ENCODE results near the gene NAA38.

Gene NAA38

GRCh38 chr17:7818026-7818425 is 39.3 kb downstream of the NAA38 start:
- H3K36me3 ChIP-seq (ENCODE audit: insufficient read depth, low read length) = no peaks in the 10 kb centered on the region
- H3K27ac ChIP-seq (ENCODE audit: low read depth, low read length, poor library complexity, severe bottlenecking) = no peak overlapping the region
- no peaks in the 10 kb centered on the region for H3K79me2 ChIP-seq (ENCODE audit: insufficient read depth, low read length)
- no peaks in the 10 kb centered on the region for H3K4me1 ChIP-seq (ENCODE audit: insufficient read depth, low read length, severe bottlenecking)
- H3F3A ChIP-seq (ENCODE audit: insufficient read depth, low read length) = no peaks in the 10 kb centered on the region
- H3K4me3 ChIP-seq (ENCODE audit: low read depth, low read length, poor library complexity, severe bottlenecking) = no peak overlapping the region
- TF ChIP-seq CTCF (IDR thresholded peaks at IDR 0.05; ENCODE audit: low read length) (no peak), EZH2 (IDR thresholded peaks at IDR 0.05; ENCODE audit: borderline replicate concordance, low read length) (no peak)
- H4K20me1 ChIP-seq (ENCODE audit: insufficient read depth, low read length) = no peaks in the 10 kb centered on the region
- no peaks in the 10 kb centered on the region for H3K9me3 ChIP-seq (ENCODE audit: low read length)
- H3K9ac ChIP-seq (ENCODE audit: low read length) = no peak overlapping the region
- no peak overlapping the region for H3K4me2 ChIP-seq (ENCODE audit: low read length)
- no peaks in the 10 kb centered on the region for H3K9me2 ChIP-seq (ENCODE audit: low read depth, low read length)
- no peak overlapping the region for H2AFZ ChIP-seq (ENCODE audit: low read length)
- peaks cover 7% of the 10 kb centered on the region; the same call in 1 of the 2 replicates for H3K27me3 ChIP-seq (ENCODE audit: insufficient read depth, low read length)

- Histone ChIP-seq H3K9me2 (ENCODE audit: low read depth, low read length) (no peaks in the 10 kb centered on the region), H3K4me3 (ENCODE audit: low read depth, low read length, poor library complexity, severe bottlenecking) (no peak overlapping the region), H4K20me1 (ENCODE audit: insufficient read depth, low read length) (no peaks in the 10 kb centered on the region), H3K9me3 (ENCODE audit: low read length) (no peaks in the 10 kb centered on the region), H2AFZ (ENCODE audit: low read length) (no peak overlapping the region), H3K36me3 (ENCODE audit: insufficient read depth, low read length) (no peaks in the 10 kb centered on the region), H3K4me1 (ENCODE audit: insufficient read depth, low read length, severe bottlenecking) (no peaks in the 10 kb centered on the region), H3K9ac (ENCODE audit: low read length) (no peak overlapping the region), H3F3A (ENCODE audit: insufficient read depth, low read length) (no peaks in the 10 kb centered on the region), H3K27me3 (ENCODE audit: insufficient read depth, low read length) (peaks cover 7% of the 10 kb centered on the region; the same call in 1 of the 2 replicates), H3K4me2 (ENCODE audit: low read length) (no peak overlapping the region), H3K27ac (ENCODE audit: low read depth, low read length, poor library complexity, severe bottlenecking) (no peak overlapping the region), H3K79me2 (ENCODE audit: insufficient read depth, low read length) (no peaks in the 10 kb centered on the region)
- TF ChIP-seq CTCF (IDR thresholded peaks at IDR 0.05; ENCODE audit: low read length) = no peak
- TF ChIP-seq EZH2 (IDR thresholded peaks at IDR 0.05; ENCODE audit: borderline replicate concordance, low read length) = no peak
Observed at GRCh38 chr17:7817643-7817964, 39.8 kb downstream of the NAA38 start.

GRCh38 chr17:7816926-7817642 is 40.3 kb downstream of the NAA38 start:
- Histone ChIP-seq H3K9ac (ENCODE audit: low read length) (no peak overlapping the region), H3K36me3 (ENCODE audit: insufficient read depth, low read length) (no peaks in the 10 kb centered on the region), H3K4me1 (ENCODE audit: insufficient read depth, low read length, severe bottlenecking) (no peaks in the 10 kb centered on the region), H4K20me1 (ENCODE audit: insufficient read depth, low read length) (no peaks in the 10 kb centered on the region), H3K9me2 (ENCODE audit: low read depth, low read length) (no peaks in the 10 kb centered on the region), H3K4me2 (ENCODE audit: low read length) (no peak overlapping the region), H2AFZ (ENCODE audit: low read length) (no peak overlapping the region), H3K27ac (ENCODE audit: low read depth, low read length, poor library complexity, severe bottlenecking) (no peak overlapping the region), H3K9me3 (ENCODE audit: low read length) (no peaks in the 10 kb centered on the region), H3F3A (ENCODE audit: insufficient read depth, low read length) (no peaks in the 10 kb centered on the region), H3K27me3 (ENCODE audit: insufficient read depth, low read length) (peaks cover 7% of the 10 kb centered on the region; the same call in 1 of the 2 replicates), H3K4me3 (ENCODE audit: low read depth, low read length, poor library complexity, severe bottlenecking) (no peak overlapping the region), H3K79me2 (ENCODE audit: insufficient read depth, low read length) (no peaks in the 10 kb centered on the region)
- TF ChIP-seq EZH2 (IDR thresholded peaks at IDR 0.05; ENCODE audit: borderline replicate concordance, low read length) (no peak), CTCF (IDR thresholded peaks at IDR 0.05; ENCODE audit: low read length) (no peak)

Measured in OCI-LY1 (cell line).